ENCODE data around the gene SAG. TPM values are rescaled to one million over a fixed set of nuclear protein-coding genes. Genes with fewer than 3 reads are reported as not detected.

SAG gene
- total and polyA plus RNA-seq, 2 of the 13 experiments (the other 11 are each of a cell fraction or from before 2014, with no cell fraction given): not detected

DNA sequence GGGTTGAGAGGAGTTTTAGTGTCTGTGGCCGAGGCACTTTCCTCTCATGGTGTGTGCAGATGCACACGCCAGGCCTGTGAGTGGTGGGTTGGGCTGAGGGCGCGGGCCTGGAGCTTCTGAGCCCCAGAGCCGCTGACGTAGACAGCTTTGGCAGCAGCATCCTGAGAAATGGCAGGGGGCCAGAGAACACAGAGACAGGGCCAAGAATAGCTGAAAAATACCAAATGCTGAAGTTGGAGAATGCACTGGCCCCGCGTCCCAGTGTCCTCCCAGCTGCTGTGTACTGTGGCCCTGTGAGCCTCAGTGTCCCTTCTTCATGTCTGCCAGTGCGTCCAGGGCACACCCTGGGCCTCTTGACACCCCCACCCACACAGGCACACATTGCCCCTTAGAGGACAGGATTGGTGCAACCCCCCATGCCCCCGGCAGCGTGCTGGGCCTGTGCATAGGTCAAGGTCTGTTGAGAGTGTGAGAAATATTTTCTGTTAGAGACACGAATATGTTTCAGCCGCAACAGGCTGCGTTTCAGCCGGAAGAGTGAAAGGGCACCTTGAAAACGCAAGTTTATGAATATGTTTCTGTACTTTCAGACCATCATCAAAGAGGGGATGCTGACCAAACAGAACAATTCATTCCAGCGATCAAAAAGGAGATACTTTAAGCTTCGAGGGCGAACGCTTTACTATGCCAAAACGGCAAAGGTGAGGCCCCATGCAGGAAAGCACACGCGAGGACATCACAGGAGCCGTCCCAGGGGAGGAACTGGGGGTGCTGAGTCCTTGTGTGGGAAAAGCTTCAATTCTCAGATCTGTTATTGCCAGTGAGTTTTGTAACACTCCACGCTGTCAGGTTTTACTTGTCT, 80.3 kb downstream of the SAG start (continued):
- TF ChIP-seq, protein P1, sequence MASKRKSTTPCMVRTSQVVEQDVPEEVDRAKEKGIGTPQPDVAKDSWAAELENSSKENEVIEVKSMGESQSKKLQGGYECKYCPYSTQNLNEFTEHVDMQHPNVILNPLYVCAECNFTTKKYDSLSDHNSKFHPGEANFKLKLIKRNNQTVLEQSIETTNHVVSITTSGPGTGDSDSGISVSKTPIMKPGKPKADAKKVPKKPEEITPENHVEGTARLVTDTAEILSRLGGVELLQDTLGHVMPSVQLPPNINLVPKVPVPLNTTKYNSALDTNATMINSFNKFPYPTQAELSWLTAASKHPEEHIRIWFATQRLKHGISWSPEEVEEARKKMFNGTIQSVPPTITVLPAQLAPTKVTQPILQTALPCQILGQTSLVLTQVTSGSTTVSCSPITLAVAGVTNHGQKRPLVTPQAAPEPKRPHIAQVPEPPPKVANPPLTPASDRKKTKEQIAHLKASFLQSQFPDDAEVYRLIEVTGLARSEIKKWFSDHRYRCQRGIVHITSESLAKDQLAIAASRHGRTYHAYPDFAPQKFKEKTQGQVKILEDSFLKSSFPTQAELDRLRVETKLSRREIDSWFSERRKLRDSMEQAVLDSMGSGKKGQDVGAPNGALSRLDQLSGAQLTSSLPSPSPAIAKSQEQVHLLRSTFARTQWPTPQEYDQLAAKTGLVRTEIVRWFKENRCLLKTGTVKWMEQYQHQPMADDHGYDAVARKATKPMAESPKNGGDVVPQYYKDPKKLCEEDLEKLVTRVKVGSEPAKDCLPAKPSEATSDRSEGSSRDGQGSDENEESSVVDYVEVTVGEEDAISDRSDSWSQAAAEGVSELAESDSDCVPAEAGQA (IDR thresholded peaks at IDR 0.05; ENCODE audit: low read depth): no peak
- TF ChIP-seq, protein P1 (CRISPR knock-in tag; IDR thresholded peaks at IDR 0.05; ENCODE audit: borderline replicate concordance): no peak
- TF ChIP-seq, protein P2, sequence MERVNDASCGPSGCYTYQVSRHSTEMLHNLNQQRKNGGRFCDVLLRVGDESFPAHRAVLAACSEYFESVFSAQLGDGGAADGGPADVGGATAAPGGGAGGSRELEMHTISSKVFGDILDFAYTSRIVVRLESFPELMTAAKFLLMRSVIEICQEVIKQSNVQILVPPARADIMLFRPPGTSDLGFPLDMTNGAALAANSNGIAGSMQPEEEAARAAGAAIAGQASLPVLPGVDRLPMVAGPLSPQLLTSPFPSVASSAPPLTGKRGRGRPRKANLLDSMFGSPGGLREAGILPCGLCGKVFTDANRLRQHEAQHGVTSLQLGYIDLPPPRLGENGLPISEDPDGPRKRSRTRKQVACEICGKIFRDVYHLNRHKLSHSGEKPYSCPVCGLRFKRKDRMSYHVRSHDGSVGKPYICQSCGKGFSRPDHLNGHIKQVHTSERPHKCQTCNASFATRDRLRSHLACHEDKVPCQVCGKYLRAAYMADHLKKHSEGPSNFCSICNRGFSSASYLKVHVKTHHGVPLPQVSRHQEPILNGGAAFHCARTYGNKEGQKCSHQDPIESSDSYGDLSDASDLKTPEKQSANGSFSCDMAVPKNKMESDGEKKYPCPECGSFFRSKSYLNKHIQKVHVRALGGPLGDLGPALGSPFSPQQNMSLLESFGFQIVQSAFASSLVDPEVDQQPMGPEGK (CRISPR knock-in tag; IDR thresholded peaks at IDR 0.05): peak; percentile 99
- TF ChIP-seq REL (CRISPR knock-in tag; conservative IDR thresholded peaks at IDR 0.05): no peak
- TF ChIP-seq, protein P3, sequence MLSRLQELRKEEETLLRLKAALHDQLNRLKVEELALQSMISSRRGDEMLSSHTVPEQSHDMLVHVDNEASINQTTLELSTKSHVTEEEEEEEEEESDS (CRISPR knock-in tag; IDR thresholded peaks at IDR 0.05; ENCODE audit: borderline replicate concordance): no peak
- TF ChIP-seq PHF8 (CRISPR knock-in tag; IDR thresholded peaks at IDR 0.05): peak; percentile 55; the same call in 1 of the 2 replicates
- TF ChIP-seq ZNF563 (CRISPR knock-in tag; IDR thresholded peaks at IDR 0.05): 0 out of 2 replicates have a peak, but pooled peaks have one; percentile 31
- no peak; the same call in 1 of the 2 replicates for TF ChIP-seq ZNF205 (CRISPR knock-in tag; IDR thresholded peaks at IDR 0.05)
- no peak for TF ChIP-seq SUZ12 (IDR thresholded peaks at IDR 0.05; ENCODE audit: low read depth, low read length)
- peak; percentile 59; the same call in 1 of the 2 replicates for TF ChIP-seq KMT2B (CRISPR knock-in tag; IDR thresholded peaks at IDR 0.05)
- TF ChIP-seq NR2F2 (IDR thresholded peaks at IDR 0.05; ENCODE audit: borderline replicate concordance, low read depth): peak; percentile 77
- no peak for TF ChIP-seq ZNF841 (CRISPR knock-in tag; IDR thresholded peaks at IDR 0.05; ENCODE audit: borderline replicate concordance)
- no peak for TF ChIP-seq DR1 (CRISPR knock-in tag; IDR thresholded peaks at IDR 0.05)
- TF ChIP-seq, protein P4, sequence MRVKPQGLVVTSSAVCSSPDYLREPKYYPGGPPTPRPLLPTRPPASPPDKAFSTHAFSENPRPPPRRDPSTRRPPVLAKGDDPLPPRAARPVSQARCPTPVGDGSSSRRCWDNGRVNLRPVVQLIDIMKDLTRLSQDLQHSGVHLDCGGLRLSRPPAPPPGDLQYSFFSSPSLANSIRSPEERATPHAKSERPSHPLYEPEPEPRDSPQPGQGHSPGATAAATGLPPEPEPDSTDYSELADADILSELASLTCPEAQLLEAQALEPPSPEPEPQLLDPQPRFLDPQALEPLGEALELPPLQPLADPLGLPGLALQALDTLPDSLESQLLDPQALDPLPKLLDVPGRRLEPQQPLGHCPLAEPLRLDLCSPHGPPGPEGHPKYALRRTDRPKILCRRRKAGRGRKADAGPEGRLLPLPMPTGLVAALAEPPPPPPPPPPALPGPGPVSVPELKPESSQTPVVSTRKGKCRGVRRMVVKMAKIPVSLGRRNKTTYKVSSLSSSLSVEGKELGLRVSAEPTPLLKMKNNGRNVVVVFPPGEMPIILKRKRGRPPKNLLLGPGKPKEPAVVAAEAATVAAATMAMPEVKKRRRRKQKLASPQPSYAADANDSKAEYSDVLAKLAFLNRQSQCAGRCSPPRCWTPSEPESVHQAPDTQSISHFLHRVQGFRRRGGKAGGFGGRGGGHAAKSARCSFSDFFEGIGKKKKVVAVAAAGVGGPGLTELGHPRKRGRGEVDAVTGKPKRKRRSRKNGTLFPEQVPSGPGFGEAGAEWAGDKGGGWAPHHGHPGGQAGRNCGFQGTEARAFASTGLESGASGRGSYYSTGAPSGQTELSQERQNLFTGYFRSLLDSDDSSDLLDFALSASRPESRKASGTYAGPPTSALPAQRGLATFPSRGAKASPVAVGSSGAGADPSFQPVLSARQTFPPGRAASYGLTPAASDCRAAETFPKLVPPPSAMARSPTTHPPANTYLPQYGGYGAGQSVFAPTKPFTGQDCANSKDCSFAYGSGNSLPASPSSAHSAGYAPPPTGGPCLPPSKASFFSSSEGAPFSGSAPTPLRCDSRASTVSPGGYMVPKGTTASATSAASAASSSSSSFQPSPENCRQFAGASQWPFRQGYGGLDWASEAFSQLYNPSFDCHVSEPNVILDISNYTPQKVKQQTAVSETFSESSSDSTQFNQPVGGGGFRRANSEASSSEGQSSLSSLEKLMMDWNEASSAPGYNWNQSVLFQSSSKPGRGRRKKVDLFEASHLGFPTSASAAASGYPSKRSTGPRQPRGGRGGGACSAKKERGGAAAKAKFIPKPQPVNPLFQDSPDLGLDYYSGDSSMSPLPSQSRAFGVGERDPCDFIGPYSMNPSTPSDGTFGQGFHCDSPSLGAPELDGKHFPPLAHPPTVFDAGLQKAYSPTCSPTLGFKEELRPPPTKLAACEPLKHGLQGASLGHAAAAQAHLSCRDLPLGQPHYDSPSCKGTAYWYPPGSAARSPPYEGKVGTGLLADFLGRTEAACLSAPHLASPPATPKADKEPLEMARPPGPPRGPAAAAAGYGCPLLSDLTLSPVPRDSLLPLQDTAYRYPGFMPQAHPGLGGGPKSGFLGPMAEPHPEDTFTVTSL (CRISPR knock-in tag; IDR thresholded peaks at IDR 0.05; ENCODE audit: borderline replicate concordance): peak; percentile 70
- TF ChIP-seq ZKSCAN8 (CRISPR knock-in tag; IDR thresholded peaks at IDR 0.05; ENCODE audit: borderline replicate concordance): no peak
